Coronary artery (tissue), 2 donors: Measurements from ENCODE around the gene ZNF32.

ENCODE experiments used
- DNase-seq: peaks from one replicate; pipeline ENCODE4 v3.0.0-alpha.2; 2017; ENCODE audit warnings: low spot score
- H3K27ac ChIP-seq, 2 donors: fragments of 200-600 bp; sonication (generic); one replicate each; pipeline ENCODE4 v1.5.1; 2016 to 2019
- H3K4me3 ChIP-seq: fragments of 200-600 bp; sonication (generic); 2 replicates; pipeline ENCODE4 v1.5.1; 2016; ENCODE audit warnings: mild to moderate bottlenecking, moderate library complexity
- CTCF ChIP-seq: fragments of 200-600 bp; sonication (generic); IDR thresholded peaks from one replicate; pipeline ENCODE4 v1.5.1; 2019; ENCODE audit warnings: antibody characterized with exemption

Gene ZNF32

DNA sequence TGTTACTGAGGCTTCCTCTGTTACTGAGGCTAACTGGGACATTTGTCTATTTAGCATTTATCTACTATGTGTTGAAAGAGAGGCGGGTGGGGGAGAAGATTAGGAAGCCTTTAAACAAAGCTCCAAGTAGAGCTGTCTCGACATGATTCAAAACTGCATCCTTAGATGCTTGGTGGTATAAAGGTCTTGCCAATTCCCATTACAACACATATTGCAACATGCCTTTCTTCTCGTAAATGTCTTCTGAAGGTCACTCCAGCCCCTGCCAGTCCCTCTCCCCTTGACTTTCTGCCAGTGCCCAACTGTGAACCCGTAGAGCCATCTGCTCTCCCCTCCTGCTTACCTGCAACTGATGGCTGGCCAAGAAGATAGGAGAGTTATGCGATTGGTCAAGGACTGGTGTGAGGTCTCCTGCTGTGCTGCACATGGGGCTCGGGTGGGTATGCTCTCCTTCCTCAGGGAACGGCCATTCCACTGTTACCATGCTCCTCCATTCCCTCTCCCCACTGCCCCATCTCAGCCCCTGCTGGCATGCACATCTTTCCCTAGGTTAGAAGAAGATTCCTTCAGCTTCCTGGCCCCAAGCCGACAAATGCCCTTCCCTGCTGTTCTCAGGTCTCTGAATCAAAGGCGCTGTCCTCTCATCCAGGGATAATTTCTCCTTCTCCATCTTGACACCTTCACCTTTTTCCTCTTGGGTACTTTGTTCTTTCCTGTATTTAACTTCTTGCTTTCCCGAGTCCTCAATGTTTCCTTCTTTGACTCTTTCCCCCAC, 43.6 kb upstream of the ZNF32 start:
- peak overlapping the region in 1 of 2 donors; percentile 34 for H3K27ac ChIP-seq
- no peak for DNase-seq
- no peak for TF ChIP-seq CTCF
- no peak overlapping the region for H3K4me3 ChIP-seq

DNA sequence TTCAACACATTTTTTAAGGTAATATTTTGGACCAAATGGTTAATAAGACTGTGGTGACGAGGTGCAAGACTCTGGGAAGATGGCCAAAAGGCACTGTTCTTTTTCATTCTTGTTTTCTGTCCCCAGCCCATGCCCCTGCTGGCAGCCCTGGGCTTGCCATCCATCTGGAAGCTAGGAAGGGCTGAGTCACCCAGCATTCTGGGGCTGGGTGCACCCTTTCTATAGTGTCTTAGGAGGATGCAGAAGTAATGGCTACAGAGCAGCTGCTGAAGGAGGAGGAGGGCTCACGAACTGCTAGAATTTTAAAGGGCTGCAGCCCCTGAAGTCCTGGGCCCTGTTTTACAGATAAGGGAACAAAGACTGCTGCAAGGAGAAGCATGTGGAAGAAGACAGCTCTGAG, 42.8 kb upstream of the ZNF32 start:
- DNase-seq = no peak
- peak overlapping the region in 1 of 2 donors; percentile 34 for H3K27ac ChIP-seq
- TF ChIP-seq CTCF = no peak
- H3K4me3 ChIP-seq = no peak overlapping the region

GRCh38 chr10:43689955-43690771, 41.5 kb upstream of the ZNF32 start:
- DNase-seq = peak; percentile 88
- Histone ChIP-seq H3K4me3 (peak overlapping the region; percentile 75), H3K27ac (peak overlapping the region; percentile 74 to 86)
- peak; percentile 94 for TF ChIP-seq CTCF

DNA sequence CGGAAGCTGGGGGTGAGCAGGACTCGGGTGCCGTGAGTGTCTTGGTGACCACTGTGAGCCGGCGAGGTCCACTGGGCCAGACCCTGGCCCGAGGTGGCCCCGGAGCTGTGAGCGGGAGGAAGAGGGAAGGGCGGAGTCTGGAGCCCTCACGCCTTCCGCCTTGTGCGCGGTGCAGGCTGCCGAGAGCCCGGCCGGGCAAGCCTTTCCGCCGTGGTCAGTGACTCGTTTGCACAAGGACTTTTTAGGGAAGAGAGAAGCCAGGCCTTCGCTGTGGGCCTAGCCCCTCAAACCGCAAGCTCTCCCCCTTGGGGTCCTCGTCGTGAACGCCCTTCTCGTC, 40.9 kb upstream of the ZNF32 start:
- Histone ChIP-seq H3K27ac (peak overlapping the region; percentile 74 to 86), H3K4me3 (peak overlapping the region; percentile 75)
- DNase-seq = no peak
- no peak for TF ChIP-seq CTCF

- H3K4me3 ChIP-seq = peak overlapping the region; percentile 75
- peak overlapping the region in 1 of 2 donors; percentile 86 for H3K27ac ChIP-seq
- DNase-seq = no peak
- TF ChIP-seq CTCF = no peak
Measured at GRCh38 chr10:43689007-43689491, 40.4 kb upstream of the ZNF32 start.

GRCh38 chr10:43688348-43688892, 39.7 kb upstream of the ZNF32 start:
- no peak for TF ChIP-seq CTCF
- DNase-seq = no peak
- H3K4me3 ChIP-seq = no peak overlapping the region
- no peak overlapping the region for H3K27ac ChIP-seq
